GM19468 (cell line): ENCODE results near the gene GRHL1.
A peak's percentile ranks its signal among the peaks of the same experiment; 100 is the strongest.
"Not testable (repeated sequence)": the region's sequence is repeated elsewhere in the genome, so short reads cannot be mapped to it uniquely, and the experiment has no call there.

Source experiments
- ATAC-seq: cut with Tn5 transposase; IDR thresholded peaks from one replicate; pipeline ENCODE4 v1.9.1; 2021; ENCODE audit warnings: mild to moderate bottlenecking, moderate library complexity, moderate number of reproducible peaks; ENCODE audit not compliant: unreplicated experiment; ENCODE audit errors: extremely low read depth

The GRHL1 gene, protein sequence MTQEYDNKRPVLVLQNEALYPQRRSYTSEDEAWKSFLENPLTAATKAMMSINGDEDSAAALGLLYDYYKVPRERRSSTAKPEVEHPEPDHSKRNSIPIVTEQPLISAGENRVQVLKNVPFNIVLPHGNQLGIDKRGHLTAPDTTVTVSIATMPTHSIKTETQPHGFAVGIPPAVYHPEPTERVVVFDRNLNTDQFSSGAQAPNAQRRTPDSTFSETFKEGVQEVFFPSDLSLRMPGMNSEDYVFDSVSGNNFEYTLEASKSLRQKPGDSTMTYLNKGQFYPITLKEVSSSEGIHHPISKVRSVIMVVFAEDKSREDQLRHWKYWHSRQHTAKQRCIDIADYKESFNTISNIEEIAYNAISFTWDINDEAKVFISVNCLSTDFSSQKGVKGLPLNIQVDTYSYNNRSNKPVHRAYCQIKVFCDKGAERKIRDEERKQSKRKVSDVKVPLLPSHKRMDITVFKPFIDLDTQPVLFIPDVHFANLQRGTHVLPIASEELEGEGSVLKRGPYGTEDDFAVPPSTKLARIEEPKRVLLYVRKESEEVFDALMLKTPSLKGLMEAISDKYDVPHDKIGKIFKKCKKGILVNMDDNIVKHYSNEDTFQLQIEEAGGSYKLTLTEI

DNA sequence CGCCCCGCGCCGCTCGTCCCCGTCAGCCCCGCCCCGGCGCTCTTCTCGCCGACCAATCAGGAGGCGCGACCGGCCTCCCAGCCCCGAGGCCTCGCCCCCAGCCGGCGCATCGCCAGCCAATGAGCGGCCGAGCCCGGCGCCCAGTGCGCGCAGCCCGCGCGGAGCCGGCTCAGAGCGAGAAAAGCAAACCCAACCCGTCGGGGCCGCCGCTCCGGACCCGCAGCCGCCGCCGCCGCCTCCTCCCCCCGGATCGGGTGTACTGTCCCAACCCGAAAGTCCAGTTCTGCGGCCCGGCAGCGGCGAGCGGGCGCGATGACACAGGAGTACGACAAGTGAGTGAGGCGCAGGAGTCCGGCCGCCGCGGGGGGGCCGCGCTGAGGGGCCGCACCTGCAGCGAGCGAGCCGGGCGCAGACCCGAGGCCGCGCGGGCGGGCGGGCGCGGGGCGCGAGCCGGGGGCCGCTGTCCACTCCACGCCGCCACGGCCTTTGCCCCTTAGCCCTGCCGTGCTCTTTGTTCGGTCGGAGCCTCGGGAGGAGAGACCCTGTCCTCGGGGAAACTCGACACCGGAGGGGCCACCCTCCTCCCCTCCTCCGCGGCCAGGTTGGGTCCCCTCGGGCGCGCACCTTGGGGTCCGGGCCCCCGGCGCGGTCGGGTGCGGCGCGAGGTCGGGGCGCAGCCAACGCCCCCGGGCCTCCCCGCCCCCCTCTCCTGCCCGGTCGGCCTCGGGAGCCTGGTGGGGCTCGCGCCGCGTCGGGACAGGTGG, at the start of gene GRHL1:
GRHL1 (plus strand) TSS at position 172 of the 764 bp plus-strand sequence; CDS start at position 313, 141 bp downstream.
- ATAC-seq = peak; percentile 91

DNA sequence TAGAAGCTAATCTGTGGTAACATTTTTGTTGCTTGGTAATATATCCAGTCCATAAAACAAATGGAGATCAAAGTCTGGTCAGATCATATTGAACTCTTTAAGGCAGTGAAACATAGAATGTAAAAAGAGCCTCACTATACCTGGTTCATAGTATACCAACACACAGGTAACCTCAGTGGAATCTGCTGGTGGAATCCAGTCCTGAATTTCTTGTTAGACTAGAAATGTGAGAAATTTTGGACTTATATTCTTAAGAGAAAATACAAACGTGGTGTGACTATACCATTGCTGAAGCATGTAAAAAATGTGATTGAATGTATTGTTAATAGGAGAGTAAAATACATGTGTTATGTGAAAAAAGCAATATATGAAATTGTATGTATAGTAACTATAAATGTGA, 46.1 kb upstream of the GRHL1 start:
- ATAC-seq = no peak

DNA sequence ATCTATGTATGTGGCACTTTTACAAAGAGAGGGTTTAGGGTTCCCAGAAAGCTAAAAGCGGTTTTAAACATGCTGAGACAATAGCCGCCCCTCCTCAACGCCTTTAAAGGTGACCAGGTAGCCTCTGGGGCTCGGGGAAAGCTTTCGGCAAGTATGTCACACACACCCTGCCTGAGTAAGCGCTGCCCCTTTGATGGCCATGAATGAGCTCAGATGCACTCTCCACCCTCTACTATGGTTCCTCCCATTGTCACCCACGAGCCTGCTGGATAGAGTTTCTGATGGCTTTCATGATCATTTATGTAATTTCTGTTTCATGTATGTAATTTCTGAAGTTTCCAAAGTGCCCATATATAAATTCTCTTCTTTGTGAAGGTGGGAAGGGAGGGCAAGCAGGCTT, 44.1 kb upstream of the GRHL1 start:
- no peak for ATAC-seq

DNA sequence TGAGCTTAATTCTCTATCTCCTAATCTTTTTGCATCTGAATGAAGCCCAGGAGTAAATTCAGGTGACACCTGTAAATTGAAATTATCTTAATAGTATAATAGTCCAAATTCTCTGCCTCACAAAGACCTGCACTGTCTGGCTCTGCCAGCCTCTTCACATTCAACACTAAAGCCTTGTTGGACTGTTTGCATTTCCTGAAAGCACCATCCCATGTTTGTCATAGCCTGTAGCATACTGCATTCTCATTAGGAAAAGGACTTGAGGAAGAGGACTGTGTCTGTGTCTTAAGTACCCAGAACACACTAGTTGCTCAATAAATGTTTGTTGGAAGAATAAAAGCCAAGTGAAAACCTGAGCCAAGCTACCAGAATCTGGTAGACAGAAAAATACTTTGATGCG, 42.9 kb upstream of the GRHL1 start:
- no peak for ATAC-seq

DNA sequence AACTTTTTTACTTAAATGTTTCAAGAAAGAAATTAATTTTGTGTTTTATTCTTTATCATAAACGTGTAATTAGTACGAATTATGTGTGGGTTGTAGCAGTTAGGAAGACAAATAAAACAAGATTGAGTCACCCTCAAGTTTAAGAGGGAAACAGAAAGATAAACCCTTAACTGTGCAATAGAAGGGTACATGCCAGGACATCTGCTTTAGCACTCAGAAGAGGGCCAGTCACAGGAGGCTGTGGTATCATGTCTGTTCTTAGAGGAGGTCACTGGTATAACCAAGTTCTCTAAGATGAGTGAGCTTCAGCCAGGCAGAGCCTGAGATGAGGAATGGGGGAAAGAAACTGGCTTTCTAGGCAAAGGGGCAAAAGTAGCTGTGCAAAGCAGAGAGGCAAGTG, 42.4 kb upstream of the GRHL1 start:
- no peak for ATAC-seq

DNA sequence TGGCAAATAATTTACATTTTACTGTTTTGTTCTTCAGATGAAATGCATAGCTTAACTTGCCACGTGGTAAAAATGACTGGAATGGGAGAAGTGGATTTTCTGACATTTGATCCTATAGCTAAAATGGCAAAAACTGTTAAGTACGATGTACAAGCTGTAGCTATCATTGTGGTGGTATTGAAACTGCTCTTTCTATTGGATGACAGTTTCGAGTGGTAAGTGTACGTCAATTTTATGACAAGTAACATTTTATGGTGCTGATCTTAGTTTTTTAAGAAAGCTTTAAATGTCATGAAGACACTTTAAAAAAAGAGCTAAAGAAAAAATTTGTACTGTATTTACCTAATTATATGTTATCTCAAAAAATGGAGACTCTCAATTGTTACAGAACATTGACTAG, 40.8 kb upstream of the GRHL1 start:
- no peak for ATAC-seq

DNA sequence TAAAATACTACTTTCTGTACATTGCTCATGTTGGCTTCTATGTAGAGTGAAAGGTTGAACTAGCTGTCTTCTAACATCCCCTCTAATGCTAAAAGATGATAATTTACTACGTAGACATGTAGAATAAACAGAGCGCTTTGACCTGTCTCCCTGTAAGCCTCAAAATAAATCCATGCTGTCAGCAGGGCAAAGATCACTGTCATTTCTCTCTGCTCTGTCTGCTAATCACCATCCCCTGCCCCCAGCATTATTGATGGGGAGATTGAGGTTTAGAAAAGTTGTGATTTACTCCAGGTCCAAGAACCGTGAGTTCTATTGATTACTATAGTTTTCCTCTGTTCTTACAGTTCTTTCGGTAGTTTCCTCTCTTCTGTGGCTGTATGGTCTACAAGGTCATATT, 39.0 kb upstream of the GRHL1 start:
- no peak for ATAC-seq

DNA sequence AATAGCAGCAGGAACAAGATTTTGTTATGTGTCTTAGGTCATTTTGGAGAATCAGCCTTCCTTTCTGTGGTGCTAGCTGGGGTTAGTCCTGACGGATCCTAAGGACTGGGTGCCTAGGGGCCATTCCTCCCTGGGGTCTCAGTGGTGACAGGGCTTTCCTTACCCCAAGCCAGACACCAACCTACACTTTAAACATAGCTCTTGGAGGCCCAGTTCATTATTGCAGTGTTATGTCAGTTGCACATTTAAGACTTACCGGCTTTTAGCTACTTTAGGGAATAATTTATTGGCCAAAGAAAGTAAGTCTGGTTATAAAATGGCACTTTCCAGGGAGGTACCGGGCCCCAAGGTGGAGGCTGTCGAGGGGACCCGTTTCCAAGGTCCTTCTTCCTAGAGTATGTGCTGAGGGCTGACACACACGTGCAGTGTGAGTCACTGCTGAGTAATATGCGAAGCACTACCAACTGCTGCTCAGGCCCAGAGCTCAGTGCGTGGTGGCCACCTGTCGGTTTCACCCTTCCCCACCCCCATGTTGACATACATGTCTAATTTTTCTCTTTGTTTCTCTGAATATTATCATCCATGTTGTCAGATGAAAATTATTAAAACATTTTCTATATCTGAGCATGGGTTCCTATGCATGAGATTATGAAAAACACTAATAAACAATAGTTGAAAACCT, 37.0 kb upstream of the GRHL1 start:
- peak; percentile 73 for ATAC-seq

DNA sequence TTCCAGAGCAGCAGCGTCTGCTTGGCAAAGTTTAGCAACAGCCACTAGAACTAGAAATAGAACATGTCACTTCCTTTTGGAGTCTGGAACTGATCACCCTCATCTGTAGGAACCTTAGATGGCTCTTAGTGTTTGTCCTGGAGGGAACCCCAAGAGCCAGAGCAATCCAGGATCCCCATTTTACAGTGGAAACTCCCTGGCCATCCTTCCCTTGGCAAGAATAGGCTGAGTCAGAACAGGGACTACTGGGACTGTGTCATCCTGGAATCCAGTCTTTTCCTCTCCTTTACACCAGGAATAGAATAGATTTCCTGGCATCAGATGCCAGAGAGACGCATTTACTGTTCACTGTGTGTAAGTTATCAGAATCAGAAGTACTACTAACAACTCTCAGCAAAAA, 33.2 kb upstream of the GRHL1 start:
- no peak for ATAC-seq

DNA sequence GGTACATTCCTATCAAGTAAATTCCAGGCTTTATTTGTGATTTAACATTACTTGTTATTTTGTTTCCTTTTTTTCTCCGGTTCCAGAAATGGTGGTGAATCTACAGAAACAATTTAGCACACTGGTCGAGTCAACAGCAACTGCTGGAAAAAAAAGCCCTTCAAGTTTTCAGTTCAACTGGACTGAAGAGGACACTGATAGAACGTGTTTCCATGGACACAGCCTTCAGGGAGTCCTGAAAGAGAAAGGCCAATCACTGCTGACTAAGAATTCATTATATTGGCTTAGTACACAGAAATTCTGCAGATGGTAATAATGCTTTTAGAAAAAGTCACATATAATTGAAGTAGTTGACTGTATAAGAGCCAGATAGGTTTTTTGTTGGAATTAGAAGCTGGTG, 32.0 kb upstream of the GRHL1 start:
- ATAC-seq = no peak

DNA sequence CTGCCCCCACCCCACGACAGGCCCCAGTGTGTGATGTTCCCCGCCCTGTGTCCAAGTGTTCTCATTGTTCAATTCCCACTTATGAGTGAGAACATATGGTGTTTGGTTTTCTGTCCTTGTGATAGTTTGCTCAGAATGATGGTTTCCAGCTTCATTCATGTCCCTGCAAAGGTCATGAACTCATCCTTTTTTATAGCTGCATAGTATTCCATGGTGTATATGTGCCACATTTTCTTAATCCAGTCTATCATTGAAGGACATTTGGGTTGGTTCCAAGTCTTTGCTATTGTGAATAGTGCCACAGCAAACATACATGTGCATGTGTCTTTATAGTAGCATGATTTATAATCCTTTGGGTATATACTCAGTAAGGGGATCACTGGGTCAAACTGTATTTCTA, 24.5 kb upstream of the GRHL1 start:
- not testable (repeated sequence) for ATAC-seq

DNA sequence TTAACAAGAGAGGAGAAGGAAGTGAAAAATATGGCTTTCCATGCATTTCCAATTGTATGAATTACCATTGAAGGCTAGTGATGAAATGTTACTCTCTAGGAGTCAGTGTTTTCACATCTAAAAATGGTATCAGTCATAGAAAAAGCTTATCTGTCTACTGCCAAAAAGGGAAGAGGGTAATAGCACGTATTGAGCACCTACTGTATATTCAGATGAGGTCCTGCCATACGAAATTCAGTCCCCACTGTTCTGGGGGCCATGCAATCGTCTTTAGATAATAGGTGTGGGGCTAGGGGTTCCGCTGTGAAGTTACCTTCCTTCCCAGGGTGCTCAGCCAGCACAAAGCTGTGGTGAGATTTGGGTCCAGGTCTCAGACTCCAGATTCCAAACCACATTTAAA, 14.2 kb upstream of the GRHL1 start:
- ATAC-seq = no peak

DNA sequence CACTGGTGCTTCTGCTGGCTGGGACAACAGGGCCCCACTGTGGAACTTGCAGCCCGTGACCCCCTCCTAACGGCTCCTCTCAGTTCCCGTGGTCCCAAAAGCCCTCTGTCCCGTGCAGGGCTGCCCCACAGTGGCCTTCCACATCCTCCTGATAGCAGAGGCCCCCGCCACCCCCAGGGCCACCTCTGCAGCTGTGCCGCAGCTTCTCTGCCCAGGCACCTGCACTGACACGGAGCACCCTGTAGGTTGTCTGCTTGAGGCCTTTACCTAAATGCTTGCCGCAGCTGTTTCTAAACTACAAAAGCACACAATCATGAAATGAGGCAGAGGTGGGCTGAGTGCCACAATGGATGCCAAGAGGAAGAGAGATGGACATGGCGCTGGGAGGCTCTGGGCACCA, 13.5 kb upstream of the GRHL1 start:
- no peak for ATAC-seq

DNA sequence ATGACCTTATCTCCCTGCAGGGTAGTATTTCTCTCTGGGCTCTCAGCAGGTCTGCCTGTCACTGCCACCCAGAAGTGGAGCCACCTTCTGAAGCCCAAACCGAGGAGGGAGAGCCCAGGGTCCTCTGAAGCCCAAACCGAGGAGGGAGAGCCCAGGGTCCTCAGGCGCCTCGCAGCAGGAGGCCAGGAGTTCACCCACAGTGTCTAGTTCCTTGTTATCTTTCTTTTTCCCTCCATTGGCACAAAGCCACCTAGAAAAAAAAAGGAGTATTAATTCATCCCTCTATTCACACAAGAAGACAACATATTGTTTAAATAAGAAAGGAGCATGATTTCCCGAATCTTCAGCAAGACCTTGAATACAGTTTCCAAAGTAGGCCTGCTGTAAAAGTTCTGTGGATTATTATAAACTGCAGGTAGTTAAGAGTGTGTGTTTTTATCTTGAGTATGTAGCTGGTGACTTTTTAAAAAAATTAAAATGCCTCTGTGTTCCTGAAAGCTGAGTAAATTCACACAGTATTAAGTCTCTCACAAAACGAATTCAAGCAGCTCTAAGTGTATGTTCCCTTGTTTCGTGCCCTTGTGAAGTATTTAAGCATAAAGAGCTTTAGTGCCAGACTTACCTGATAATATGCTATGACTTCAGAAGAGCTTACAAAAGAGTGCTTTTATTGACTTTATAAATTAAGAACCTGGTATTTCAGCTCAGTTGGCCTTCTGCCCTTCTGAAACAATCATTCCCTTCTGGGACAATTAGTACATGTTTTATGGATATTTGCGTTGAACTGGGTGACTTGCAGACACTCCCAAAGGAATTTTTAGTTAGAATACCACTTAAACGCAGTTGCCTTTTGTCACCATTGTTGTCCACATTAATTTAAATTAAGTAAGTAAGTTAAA, 11.7 kb upstream of the GRHL1 start:
- no peak for ATAC-seq

DNA sequence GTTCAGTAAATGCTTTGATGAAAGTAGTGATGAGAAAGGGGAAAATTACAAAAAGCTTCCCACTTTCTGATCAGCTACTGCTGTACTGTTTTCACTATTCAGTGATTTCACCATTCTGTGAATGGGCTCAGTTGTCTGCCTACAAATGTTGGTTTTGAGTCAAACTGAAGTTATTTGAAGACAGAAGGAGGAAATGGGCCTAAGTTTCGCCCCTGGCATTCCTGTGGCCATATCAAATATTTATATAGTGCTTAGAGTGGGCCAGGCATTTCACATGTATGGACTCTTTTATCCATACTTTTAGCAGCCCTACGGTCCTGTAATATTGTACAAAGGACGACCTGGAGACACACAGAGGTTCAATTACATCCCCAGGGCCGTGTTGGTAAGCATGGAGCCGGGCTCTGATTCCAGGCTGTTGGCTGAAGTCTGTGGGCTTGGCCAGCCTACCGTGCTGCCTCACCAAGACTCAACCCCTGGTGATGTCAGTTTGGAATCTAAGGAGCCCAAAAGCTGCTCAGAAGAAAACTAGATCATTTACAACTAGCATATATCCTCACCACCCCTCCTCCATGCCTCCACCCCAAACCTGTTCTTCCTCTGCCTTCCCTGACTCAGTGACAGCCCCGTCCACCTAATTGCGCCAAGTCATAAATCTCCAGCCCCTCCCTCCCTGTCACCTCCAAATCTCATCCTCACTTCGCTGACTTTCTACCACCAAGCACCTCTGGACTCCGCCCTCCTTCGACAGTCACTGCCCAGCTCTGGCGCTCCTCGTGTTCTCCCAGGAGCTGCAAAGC, 10.1 kb upstream of the GRHL1 start:
- ATAC-seq = no peak

DNA sequence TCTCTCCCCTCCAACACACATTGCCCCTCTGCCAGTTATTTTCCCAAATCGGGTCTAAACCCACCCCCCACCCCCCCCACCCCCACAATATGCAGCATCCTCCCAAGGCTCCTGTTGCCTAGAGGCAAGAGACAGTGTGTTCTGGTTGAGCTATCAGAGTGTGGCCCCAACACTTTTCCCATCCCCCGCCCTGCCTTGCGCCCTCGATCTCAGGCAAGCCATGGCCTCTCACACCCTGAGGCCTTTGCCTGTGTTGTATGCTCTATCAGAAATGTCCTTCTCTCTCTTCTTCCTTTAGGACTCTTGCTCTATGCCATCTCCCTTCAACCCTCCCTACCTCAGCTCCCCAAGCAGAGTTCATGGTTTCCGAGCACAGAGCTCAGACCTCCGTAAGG, 9.5 kb upstream of the GRHL1 start:
- no peak for ATAC-seq

DNA sequence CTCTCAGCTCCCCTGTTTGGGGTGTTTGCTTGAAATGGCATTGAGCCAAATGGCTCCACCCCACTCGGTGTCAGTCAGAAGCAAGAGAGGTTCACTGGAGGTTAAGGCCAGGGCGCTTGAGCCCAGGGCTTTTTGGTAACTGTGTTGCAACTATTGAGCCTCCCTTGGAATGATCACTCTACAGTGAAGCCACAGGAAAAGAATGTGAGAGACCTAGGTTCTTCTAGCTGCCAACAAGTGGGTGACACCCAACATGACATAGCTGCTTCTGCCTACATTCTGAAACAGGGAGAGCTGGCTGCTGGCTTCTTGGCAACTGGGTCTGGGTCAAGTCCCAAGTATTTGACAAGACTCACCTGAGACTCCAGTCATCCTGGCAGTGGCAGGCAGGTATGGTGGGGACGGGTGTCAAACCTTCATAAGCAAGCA, 7.1 kb upstream of the GRHL1 start:
- ATAC-seq = no peak

DNA sequence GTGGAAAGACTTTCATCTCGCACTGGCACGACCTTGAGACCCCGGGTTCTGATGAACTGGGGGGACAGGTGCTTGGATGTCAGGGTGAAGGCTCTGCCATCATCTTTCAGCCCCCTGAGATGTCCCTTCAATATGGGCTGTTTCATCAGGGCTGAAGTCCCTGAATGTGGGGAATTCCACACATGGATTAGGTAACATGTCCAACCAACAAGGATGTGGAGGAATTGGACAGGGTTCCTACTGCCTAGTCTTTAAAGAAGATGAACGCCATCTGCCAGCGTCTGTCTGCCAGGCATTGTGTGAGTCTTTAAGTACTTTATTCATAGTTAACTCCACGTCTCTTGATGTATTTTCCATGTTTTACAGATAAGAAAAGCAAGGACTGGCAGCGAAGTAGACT, 5.9 kb upstream of the GRHL1 start:
- no peak for ATAC-seq

DNA sequence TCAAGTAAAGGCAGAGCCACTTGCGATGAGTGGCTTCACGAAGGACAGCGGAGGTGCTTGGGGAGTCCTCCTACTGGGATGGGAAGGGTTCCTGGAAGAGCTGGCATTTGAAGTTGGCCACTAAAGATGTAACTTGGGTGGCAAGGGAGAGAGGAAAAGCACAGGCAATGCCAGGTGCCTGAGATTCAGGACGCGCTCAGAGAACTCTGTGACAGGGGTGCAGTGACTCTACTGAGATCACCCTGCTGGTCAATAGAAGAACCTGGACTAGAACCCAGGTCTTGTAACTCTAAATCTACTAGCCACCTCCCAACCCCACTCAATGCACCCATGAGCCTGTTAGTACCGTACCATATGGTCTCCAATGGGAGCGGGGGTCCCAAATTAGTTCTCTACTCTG, 5.4 kb upstream of the GRHL1 start:
- no peak for ATAC-seq
